ENCODE data around the gene PAXX.
A peak's percentile ranks its signal among the peaks of the same experiment; 100 is the strongest.
"Not testable (repeated sequence)": the region's sequence is repeated elsewhere in the genome, so short reads cannot be mapped to it uniquely, and the experiment has no call there.

The PAXX gene

DNA sequence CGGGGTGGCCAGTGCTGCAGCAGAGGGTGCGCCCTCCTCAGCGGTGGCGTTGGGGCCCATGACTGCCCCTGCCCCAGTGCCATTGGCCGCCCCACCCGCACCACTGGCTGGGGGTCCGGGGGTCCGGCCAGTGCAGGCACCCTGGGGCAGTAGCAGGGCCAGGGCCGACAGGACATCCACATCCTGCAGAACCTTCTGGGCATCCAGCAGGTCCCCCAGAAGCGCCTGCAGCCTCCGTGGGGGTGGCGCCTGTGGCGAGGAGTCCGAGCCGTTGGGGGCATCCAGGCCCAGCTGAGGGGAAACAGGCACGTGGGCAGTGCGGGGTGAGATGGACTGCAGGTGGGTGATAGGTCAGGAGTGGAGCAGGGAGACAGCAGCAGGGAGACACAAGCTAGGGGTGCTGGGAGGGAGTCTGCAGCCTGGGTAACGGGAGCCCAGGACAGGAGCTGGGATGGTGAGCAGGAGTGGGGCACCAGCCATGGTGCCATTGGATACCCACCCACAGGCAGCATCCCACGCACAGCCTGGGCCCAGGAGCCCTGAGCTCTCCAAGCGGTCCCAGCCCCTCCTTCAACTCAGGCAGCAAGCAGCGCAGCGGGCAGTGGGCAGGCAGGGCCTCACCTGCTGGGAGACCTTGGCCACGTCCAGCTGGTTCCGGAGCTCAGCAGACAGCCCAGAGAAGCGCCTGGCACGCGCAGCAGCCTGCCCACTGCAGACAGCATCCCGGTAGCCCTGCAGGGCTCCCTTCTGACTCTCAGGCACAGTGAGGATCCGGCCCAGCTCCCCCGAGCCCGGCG, 28.7 kb downstream of the PAXX start:
- no peak for DNase-seq

DNA sequence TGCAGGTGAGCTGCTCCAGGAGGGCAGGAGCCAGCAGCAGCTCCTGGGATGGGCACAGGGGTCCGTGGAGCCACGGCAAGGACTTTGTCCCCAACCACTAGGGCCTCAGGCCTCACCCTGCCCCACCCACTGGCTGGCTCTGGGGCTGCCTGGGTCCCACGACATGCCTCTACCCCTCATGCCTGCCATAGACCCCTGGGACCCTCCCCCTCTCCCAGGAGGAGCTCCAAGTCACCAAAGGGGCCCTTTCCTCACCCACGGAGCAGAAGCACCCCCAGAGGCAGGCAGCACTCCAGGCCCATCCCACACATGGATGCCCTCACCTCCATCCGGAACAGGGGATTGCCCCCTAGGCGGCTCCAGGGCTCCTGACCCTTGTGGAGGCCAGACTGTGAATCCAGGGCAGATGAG, 29.4 kb downstream of the PAXX start:
- no peak for DNase-seq

DNA sequence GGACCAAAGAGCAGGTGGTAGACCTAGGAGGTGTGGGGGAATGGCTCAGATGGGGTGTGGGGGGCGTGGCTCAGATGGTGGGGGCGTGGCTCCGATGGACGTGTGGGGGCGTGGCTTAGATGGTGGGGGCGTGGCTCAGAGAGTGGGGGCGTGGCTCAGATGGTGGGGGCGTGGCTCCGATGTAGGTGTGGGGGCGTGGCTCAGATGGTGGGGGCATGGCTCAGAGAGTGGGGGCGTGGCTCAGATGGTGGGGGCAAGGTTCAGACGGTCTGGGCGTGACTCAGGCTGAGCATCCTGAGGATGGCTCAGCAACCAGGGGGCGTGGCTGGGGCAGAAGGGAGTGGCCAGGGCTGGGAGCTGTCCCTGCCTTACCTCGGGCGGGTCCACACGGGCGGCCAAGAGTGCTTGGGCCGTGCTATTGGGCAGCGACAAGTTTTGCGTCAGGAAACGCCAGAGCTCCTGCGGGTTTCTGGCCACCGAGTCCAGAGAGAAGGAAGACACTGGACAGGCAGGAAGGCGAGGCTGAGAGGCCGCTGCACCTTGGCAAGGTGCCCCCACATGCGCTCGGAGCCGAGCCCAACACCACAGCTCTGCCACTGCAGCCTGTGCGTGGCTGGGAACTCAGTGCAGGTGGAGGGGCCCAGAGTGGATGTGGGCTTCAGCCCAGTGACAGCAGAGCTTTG, 29.9 kb downstream of the PAXX start:
- DNase-seq: no peak

- DNase-seq: no peak
These were observed 30.4 kb downstream of the PAXX start for GRCh38 chr9:137022662-137023008.

DNA sequence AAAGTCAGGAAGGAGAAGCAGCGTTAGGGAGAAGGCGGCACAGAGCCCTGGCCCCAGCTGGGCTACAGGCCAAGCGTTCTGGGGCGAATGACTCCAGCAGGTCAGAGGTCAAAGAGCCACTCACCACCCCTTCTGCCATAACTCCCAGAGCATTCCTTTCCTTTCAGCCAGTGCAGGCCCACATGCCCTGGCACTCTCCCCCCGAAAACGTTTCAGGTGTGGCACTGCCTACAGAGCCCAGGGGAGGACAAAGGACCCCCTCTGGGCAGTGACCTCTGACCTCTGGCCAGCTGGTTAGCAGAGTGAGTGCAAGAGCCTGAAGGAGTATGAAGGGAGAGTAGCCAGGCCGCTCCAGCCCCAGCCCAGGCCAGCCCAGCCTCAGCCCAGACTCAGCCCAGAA, 30.9 kb downstream of the PAXX start:
- no peak for DNase-seq

- no peak for DNase-seq
These were observed 31.4 kb downstream of the PAXX start for GRCh38 chr9:137023583-137023991.

DNA sequence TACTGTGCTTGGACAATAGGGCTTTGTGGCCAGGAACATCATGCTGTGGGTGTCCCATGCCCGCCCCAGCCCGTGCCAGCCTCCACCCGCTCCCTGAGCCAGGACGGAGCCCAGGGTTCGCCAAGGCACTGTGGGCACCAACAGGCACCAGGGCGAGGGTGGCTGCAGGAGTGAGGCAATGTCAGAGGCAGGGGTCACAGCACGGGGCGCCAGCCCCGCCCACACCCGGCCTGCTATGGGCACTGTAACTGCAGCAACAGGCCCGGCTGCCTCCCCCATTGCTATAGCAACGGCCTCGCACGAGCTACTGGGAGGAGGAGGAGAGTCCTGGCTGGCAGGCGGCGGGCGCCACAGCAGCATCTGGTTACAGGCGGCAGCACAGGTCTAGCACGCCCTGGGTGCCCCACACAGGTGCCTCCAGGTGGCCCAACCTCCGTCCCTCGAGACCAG, 33.3 kb downstream of the PAXX start:
- DNase-seq: peak; percentile 70 to 74

- DNase-seq: no peak
These were observed 34.2 kb downstream of the PAXX start for GRCh38 chr9:137026384-137026783.

- DNase-seq: peak in 1 of 2 experiments; percentile 17
These were observed 34.6 kb downstream of the PAXX start for GRCh38 chr9:137026828-137027227.

DNA sequence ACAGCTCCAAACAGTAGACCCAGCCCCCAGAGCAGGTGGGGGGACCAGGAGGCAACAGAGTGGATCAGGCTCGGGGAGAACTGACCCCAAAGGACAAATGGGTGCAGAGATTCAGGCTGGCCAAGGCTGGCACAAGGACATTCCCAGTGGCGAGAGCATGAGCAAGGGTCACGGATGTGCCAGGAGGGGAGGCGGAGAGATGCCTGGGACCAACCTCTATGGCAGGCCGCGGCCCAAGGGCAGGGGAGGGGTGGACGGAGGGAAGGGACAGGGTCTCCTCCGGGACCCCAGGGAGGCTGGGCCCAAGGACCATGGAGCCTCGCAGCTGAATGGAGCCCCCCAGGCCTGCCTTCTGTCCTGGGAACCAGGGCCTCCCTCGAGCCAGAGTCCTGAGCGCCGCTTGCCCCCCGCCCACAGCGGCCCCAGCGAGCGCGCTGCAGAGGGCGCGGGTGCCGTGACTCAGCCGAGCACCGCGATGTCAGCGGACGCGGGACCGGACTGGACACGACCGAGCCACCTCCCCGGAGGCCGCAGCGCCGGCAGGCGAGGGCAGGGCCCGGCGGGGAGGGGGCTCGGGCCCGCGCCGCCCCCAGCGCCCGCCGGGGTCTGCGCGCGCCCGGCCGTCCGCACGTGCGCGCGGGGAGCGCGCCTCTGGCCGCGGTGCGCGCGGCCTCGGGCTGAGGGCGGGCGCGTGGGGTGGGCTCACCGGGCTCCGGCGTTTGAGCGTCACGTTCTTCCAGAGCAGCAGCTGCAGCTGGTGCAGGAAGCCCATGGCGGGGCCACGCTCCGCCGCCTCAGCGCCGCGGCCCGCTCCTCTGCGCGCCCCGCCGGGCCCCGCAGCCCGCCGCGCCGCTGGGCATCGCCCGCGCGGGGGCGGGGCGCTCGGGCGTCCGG, 35.4 kb downstream of the PAXX start, which contains the start of gene ABCA2:
TSS of gene ABCA2 (minus strand) at position 869 of the 894 bp plus-strand sequence. CDS start at position 772, 97 bp downstream.
- no peak for DNase-seq

DNA sequence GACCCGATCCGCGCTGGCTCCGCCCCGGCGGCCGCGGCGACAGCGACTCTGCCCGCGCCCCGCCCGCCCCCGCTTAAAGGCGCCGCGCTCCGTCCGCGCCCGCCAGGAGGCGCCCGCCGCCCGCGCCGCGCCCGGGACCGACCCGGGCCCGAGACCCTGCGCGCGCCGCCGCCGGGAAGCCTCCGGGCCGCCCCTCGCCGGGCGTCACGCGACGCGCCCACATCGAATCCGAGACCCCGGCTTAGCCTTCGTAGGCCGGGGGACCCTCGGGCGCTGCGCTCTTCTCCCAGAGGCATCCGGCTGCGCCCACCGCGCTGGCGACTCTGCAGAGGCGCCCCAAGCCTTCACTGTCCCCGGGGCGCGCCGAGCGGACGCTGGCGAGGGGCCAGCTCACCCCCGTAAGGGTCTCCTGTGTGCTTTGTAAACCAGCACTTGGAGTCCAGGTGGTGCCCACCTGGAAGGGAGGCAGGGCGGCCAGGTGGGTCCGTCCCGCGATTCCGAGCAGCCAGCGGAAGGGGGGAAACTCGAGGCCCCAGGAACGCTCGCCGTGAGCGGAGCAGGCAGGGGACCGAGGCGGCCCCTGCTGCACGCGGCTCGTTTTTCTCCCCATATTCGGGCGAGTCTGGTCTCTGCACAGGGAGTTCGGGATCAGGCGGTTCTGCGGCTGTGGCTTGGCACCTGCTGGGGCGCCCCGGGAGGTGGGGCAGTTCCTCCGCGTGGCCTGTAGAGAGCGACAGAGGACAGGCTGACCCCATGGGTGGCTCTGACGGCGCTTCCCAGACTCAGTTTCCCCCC, 36.2 kb downstream of the PAXX start:
- DNase-seq: peak; percentile 68 to 70

GRCh38 chr9:137029058-137029936, 37.1 kb downstream of the PAXX start:
- peak; percentile 44 to 57 for DNase-seq

- no peak for DNase-seq
These were observed 37.8 kb downstream of the PAXX start for GRCh38 chr9:137030006-137030405.

- no peak for DNase-seq
These were observed 38.6 kb downstream of the PAXX start for GRCh38 chr9:137030538-137031527.

GRCh38 chr9:137031904-137032640, 39.9 kb downstream of the PAXX start, which contains the start of gene FUT7:
FUT7 (minus strand) TSS chr9:137032088; CDS start chr9:137031991, 97 bp downstream.
- DNase-seq: no peak

GRCh38 chr9:137032858-137033257, 40.6 kb downstream of the PAXX start:
- DNase-seq: no peak

DNA sequence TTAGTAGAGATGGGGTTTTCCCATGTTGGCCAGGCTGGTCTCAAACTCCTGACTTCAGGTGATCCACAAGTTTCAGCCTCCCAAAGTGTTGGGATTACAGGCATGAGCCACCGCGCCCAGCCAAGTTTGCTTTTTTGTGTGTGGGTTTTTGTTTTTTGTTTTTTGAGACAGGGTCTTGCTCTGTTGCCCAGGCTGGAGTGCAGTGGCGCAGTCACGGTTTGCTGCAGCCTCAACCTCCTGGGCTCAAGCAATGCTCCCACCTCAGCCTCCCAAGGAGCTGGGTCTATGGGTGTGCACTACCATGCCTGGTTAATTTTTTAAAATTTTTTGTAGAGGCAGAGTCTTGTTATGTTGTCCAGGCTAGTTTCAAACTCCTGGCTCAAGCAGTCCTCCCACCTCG, 41.3 kb downstream of the PAXX start:
- not testable (repeated sequence) for DNase-seq

GRCh38 chr9:137034039-137034708, 42.0 kb downstream of the PAXX start:
- DNase-seq: no peak

All from NCI-H2081 (cell line).